ENCODE measurements around the gene INPP5D. TPM values are rescaled to one million over a fixed set of nuclear protein-coding genes. Genes with fewer than 3 reads are reported as not detected.
A peak's percentile ranks its signal among the peaks of the same experiment; 100 is the strongest.

The INPP5D gene
- total and polyA plus RNA-seq, 2 of the 13 experiments (the other 11 are each of a cell fraction or from before 2014, with no cell fraction given): 16.7 to 18.0 TPM

- TF ChIP-seq MAX (IDR thresholded peaks at IDR 0.05) (peak; percentile 95), ZNF878 (CRISPR knock-in tag; IDR thresholded peaks at IDR 0.05) (0 out of 2 replicates have a peak, but pooled peaks have one; percentile 44), HNF4G (IDR thresholded peaks at IDR 0.05; ENCODE audit: borderline replicate concordance, low read depth, low read length) (peak; percentile 78), HNF4G (CRISPR knock-in tag; IDR thresholded peaks at IDR 0.05; ENCODE audit: borderline replicate concordance, low read depth) (peak; percentile 71; the same call in 1 of the 2 replicates), ZSCAN20 (CRISPR knock-in tag; IDR thresholded peaks at IDR 0.05; ENCODE audit: borderline replicate concordance) (no peak; the same call in 1 of the 2 replicates), HOXA3 (CRISPR knock-in tag; IDR thresholded peaks at IDR 0.05) (peak; percentile 78), ZNF549 (CRISPR knock-in tag; IDR thresholded peaks at IDR 0.05) (no peak), NFATC3 (CRISPR knock-in tag; IDR thresholded peaks at IDR 0.05) (no peak; the same call in 1 of the 2 replicates), ZNF780A (CRISPR knock-in tag; IDR thresholded peaks at IDR 0.05) (no peak), HNRNPLL (IDR thresholded peaks at IDR 0.05; ENCODE audit: low read depth, low read length, poor library complexity, severe bottlenecking) (peak; percentile 41), ZNF124 (CRISPR knock-in tag; IDR thresholded peaks at IDR 0.05) (no peak), TEAD3 (CRISPR knock-in tag; optimal IDR thresholded peaks at IDR 0.05; ENCODE audit: borderline replicate concordance) (peak; percentile 89), MTA1 (CRISPR knock-in tag; IDR thresholded peaks at IDR 0.05; ENCODE audit: borderline replicate concordance) (peak; percentile 76), HMG20A (CRISPR knock-in tag; IDR thresholded peaks at IDR 0.05; ENCODE audit: borderline replicate concordance) (peak; percentile 96), ZSCAN12 (CRISPR knock-in tag; IDR thresholded peaks at IDR 0.05) (no peak), MAF1 (CRISPR knock-in tag; IDR thresholded peaks at IDR 0.05; ENCODE audit: borderline replicate concordance) (no peak), GFI1 (CRISPR knock-in tag; IDR thresholded peaks at IDR 0.05; ENCODE audit: borderline replicate concordance) (peak; percentile 94), ZNF281 (CRISPR knock-in tag; IDR thresholded peaks at IDR 0.05; ENCODE audit: borderline replicate concordance) (peak; percentile 90), ZC3H4 (CRISPR knock-in tag; IDR thresholded peaks at IDR 0.05; ENCODE audit: borderline replicate concordance) (no peak), ZNF460 (CRISPR knock-in tag; IDR thresholded peaks at IDR 0.05; ENCODE audit: borderline replicate concordance) (peak; percentile 66; the same call in 1 of the 2 replicates), DR1 (CRISPR knock-in tag; IDR thresholded peaks at IDR 0.05) (no peak; the same call in 1 of the 2 replicates), ZNF576 (CRISPR knock-in tag; IDR thresholded peaks at IDR 0.05) (peak; percentile 43; the same call in 1 of the 2 replicates), ZNF207 (IDR thresholded peaks at IDR 0.05; ENCODE audit: borderline replicate concordance) (no peak), DMAP1 (CRISPR knock-in tag; IDR thresholded peaks at IDR 0.05) (peak; percentile 53; the same call in 1 of the 2 replicates), ATF6 (CRISPR knock-in tag; conservative IDR thresholded peaks at IDR 0.05) (no peak), ZNF850 (CRISPR knock-in tag; conservative IDR thresholded peaks at IDR 0.05) (no peak)
Observed at GRCh38 chr2:233063269-233063975, 3.3 kb downstream of the INPP5D start (continued).
